Parathyroid adenoma (tissue), 2 donors: ENCODE measurements around the gene DCDC2C.

Source experiments
- H2AFZ ChIP-seq: fragments of 300-600 bp; sonication (generic); one replicate; pipeline ENCODE4 v1.7.0; 2017; ENCODE audit warnings: antibody characterized with exemption, mild to moderate bottlenecking
- H3K27ac ChIP-seq: fragments of 300-600 bp; sonication (generic); one replicate; pipeline ENCODE4 v1.7.0; 2017
- H3K27me3 ChIP-seq: fragments of 300-600 bp; sonication (generic); one replicate; pipeline ENCODE4 v1.7.0; 2017; ENCODE audit warnings: low read length; ENCODE audit not compliant: control insufficient read depth, insufficient read depth
- H3K36me3 ChIP-seq: fragments of 300-600 bp; sonication (generic); one replicate; pipeline ENCODE4 v1.7.0; 2017; ENCODE audit warnings: low read length; ENCODE audit not compliant: control insufficient read depth, insufficient read depth
- H3K4me1 ChIP-seq: fragments of 300-600 bp; sonication (generic); one replicate; pipeline ENCODE4 v1.7.0; 2017; ENCODE audit warnings: control low read depth
- H3K4me2 ChIP-seq: fragments of 300-600 bp; sonication (generic); one replicate; pipeline ENCODE4 v1.7.0; 2017; ENCODE audit warnings: low read length
- H3K4me3 ChIP-seq: fragments of 300-600 bp; sonication (generic); one replicate; pipeline ENCODE4 v1.7.0; 2017; ENCODE audit warnings: low read depth, low read length
- H3K79me2 ChIP-seq: fragments of 300-600 bp; sonication (generic); one replicate; pipeline ENCODE4 v1.7.0; 2017; ENCODE audit warnings: control low read depth
- H3K9ac ChIP-seq: fragments of 300-600 bp; sonication (generic); one replicate; pipeline ENCODE4 v1.7.0; 2017; ENCODE audit warnings: mild to moderate bottlenecking
- H3K9me3 ChIP-seq: fragments of 300-600 bp; sonication (generic); one replicate; pipeline ENCODE4 v1.7.0; 2017; ENCODE audit warnings: low read length; ENCODE audit not compliant: control insufficient read depth
- CTCF ChIP-seq: fragments of 300-600 bp; sonication (generic); IDR thresholded peaks from one replicate; pipeline ENCODE4 v1.7.0; 2017; ENCODE audit warnings: antibody characterized with exemption, mild to moderate bottlenecking
- donor health status: primary hyperparathyroidism.

Gene DCDC2C

GRCh38 chr2:3736112-3736511 lies 32.7 kb downstream of the DCDC2C start:
- Histone ChIP-seq H2AFZ (no peak overlapping the region), H3K9me3 (no peaks in the 10 kb centered on the region), H3K27me3 (no peaks in the 10 kb centered on the region)

GRCh38 chr2:3737128-3737527 lies 33.8 kb downstream of the DCDC2C start:
- Histone ChIP-seq H3K9me3 (no peaks in the 10 kb centered on the region), H3K79me2 (no peaks in the 10 kb centered on the region), H3K4me2 (no peak overlapping the region), H3K27ac (no peak overlapping the region), H3K9ac (no peak overlapping the region), H3K4me3 (no peak overlapping the region), H2AFZ (no peak overlapping the region), H3K27me3 (no peaks in the 10 kb centered on the region), H3K36me3 (no peaks in the 10 kb centered on the region), H3K4me1 (no peaks in the 10 kb centered on the region)
- no peak for TF ChIP-seq CTCF

More at GRCh38 chr2:3736112-3736511, 32.7 kb downstream of the DCDC2C start:
- TF ChIP-seq CTCF = no peak
- Histone ChIP-seq H3K36me3 (no peaks in the 10 kb centered on the region), H3K27ac (no peak overlapping the region), H3K4me1 (no peaks in the 10 kb centered on the region), H3K4me3 (no peak overlapping the region), H3K79me2 (no peaks in the 10 kb centered on the region), H3K9ac (no peak overlapping the region), H3K4me2 (no peak overlapping the region)

GRCh38 chr2:3738454-3738853 lies 35.1 kb downstream of the DCDC2C start:
- Histone ChIP-seq H2AFZ (no peak overlapping the region), H3K27me3 (no peaks in the 10 kb centered on the region), H3K9me3 (no peaks in the 10 kb centered on the region), H3K79me2 (no peaks in the 10 kb centered on the region), H3K4me2 (no peak overlapping the region), H3K4me1 (no peaks in the 10 kb centered on the region), H3K9ac (no peak overlapping the region), H3K36me3 (no peaks in the 10 kb centered on the region), H3K27ac (no peak overlapping the region), H3K4me3 (no peak overlapping the region)
- TF ChIP-seq CTCF = no peak

- H3K4me1 ChIP-seq = no peaks in the 10 kb centered on the region
- H2AFZ ChIP-seq = no peak overlapping the region
- no peak overlapping the region for H3K4me3 ChIP-seq
- H3K27me3 ChIP-seq = no peaks in the 10 kb centered on the region
- H3K9me3 ChIP-seq = no peaks in the 10 kb centered on the region
- no peaks in the 10 kb centered on the region for H3K36me3 ChIP-seq
- no peak overlapping the region for H3K27ac ChIP-seq
- no peak overlapping the region for H3K9ac ChIP-seq
- TF ChIP-seq CTCF = no peak
- no peak overlapping the region for H3K4me2 ChIP-seq
- no peaks in the 10 kb centered on the region for H3K79me2 ChIP-seq
Observed at GRCh38 chr2:3739313-3739712, 35.9 kb downstream of the DCDC2C start.

GRCh38 chr2:3741396-3741795 lies 38.0 kb downstream of the DCDC2C start:
- Histone ChIP-seq H3K79me2 (no peaks in the 10 kb centered on the region), H3K9ac (no peak overlapping the region), H3K9me3 (no peaks in the 10 kb centered on the region), H3K4me1 (no peaks in the 10 kb centered on the region), H3K27me3 (no peaks in the 10 kb centered on the region), H3K4me3 (no peak overlapping the region), H3K4me2 (no peak overlapping the region), H3K27ac (no peak overlapping the region), H3K36me3 (no peaks in the 10 kb centered on the region), H2AFZ (no peak overlapping the region)
- TF ChIP-seq CTCF = no peak
